HG03565 (cell line): ENCODE results near the gene ZNF443.
"Not testable (repeated sequence)": the region's sequence is repeated elsewhere in the genome, so short reads cannot be mapped to it uniquely, and the experiment has no call there.

Experiments
- ATAC-seq: cut with Tn5 transposase; IDR thresholded peaks from one replicate; pipeline ENCODE4 v1.9.1; 2021; ENCODE audit warnings: mild to moderate bottlenecking, moderate library complexity; ENCODE audit not compliant: unreplicated experiment

The ZNF443 gene

GRCh38 chr19:12440541-12441316, at the start of gene ZNF443:
TSS of gene ZNF443 (minus strand) at chr19:12441021. CDS start at chr19:12440914, 107 bp downstream.
- ATAC-seq = peak; percentile 91

DNA sequence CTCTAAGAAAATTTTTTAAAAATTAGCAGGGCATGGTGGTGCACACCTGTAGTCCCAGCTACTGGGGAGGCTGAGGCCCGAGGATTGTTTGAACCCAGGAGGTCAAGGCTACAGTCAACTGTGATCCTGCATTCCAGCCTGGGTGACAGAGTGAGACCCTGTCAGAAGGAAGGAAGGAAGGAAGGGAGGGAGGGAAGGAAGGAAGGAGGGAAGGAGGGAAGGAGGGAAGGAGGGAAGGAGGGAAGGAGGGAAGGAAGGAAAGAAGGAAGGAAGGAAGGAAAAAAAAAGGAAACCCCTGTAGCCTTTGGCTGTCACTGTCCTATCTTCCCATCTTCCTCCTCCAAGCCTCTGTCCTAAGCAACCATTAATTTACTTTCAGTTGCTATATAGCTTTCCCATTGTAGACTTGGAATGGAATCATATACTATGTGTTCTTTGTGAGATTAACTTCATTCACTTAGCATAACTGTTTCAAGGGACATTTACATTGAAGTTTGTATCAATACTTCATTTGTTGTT, 45.5 kb upstream of the ZNF443 start:
- ATAC-seq = not testable (repeated sequence)

GRCh38 chr19:12485571-12485970, 44.8 kb upstream of the ZNF443 start:
- ATAC-seq = no peak

DNA sequence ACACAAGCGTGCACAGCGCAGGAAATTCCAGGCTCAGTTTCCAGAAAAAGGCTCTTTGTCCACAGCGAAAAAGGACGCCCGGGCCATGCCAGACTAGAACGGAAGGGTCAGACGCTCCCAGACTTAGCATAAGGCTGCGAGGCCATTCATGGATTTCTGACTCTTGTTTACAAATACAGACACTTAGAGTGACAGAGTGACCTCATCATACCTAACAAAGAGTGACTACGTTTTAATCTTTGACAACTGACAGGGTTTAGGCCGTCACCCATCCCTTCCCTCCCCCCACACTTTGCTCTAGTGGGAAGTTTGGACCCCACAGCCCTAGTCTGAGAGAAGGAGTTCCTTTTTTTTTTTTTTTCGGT, 44.2 kb upstream of the ZNF443 start:
- ATAC-seq = no peak

- ATAC-seq = peak; percentile 93
These were observed 43.7 kb upstream of the ZNF443 start, which contains the start of gene ZNF709 for GRCh38 chr19:12484371-12485051. TSS of gene ZNF709 (minus strand) at chr19:12484816. CDS start at chr19:12484657, 159 bp downstream.

DNA sequence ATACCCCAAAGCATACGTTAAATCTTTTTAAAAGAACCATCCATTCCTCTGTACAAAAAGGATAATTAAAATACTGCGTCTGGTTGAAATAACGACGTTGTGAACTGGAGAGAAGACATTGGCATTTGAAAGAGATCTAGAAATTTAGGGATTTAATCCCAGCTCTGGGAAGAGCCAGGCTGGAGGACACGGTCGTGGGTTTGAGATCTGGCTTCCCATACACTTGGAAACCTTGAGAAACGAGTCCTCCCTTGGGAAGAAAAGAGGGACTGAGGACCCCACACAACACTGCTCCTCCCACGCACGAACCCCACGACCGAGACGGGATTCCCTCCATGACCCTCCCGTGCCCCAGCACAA, 43.2 kb upstream of the ZNF443 start:
- ATAC-seq = no peak

DNA sequence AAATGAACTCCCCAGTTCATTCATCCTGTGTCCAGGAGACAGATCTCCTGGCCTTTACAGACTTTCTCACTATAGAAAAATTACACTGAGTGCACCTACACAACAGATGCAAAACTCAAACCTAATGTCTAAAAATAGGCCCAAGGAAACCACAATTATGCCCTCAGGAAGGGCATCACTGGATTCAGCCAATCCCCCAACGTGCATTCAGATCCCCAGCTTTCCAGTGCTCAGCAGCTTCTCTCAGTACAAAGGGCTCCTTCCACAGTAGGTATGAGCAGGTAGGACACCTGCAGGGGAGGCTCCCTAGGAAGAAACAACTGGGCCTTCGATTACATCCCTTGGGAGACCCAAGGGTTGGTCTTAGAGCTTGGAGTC, 41.7 kb upstream of the ZNF443 start:
- no peak for ATAC-seq

DNA sequence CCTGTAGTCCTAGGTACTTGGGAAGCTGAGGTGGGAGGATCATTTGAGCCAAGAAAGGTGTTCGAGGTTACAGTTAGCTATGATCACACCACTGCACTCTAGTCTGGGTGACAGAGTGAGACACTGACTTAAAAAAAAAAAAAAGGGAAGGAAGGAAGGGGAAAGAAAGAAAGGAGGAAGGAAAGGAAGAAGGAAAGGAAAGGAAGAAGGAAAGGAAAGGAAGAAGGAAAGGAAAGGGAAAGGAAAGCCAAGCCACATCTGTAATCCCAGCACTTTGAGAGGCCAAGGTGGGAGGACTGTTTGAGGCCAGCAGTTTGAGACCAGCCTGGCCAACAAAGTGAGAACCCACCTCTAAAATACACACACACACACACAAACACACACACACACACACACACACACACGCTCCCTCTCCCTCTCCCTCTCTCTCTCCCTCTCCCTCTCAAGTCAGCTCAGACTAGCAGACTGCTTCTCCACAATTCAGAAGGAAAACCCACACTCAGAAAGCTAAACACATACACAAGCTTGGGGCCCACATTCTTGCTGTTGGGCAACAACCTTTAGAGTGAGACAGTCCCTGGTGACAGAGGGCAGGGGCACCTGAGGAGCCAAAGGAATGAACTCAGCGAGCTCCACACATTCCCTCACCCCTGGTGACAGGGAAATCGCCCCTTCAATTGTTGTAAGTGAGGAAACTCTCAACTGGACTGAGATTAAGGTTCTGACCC, 41.1 kb upstream of the ZNF443 start:
- no peak for ATAC-seq

DNA sequence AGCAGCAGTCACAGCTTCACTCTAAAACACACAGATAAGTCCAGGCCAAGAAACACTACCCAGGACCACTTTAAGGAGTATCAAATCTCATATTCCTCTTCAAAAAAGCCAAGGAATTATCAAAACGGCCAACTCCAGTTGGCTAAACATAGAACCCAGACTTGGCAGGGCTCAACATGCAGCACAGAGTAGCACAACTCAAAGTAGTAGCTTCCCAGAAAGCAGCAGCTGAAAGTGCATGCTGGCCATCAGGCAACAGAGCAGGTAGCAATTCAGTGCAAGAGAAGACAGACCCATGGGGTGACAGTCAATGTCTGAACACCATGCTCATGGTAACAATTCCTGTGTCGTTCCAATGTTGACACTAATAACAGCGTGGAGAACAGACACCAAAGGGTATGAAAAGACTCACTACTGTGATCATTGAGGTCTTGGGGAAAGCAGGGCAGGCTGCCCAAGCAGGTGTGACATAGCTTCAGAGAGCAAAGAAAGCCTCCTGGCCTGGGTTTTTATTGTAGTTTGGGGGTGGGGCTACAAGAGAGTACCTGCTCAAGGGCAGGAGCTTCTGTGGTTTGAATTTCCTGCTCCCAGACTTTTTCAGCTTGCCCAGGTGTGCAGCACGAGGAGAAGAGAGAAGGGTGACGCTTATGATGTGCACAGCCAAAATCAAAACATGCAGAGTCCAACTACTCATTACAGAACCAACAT, 37.6 kb upstream of the ZNF443 start:
- ATAC-seq = no peak

- ATAC-seq = not testable (repeated sequence)
These were observed 26.8 kb upstream of the ZNF443 start for GRCh38 chr19:12467651-12468050.

DNA sequence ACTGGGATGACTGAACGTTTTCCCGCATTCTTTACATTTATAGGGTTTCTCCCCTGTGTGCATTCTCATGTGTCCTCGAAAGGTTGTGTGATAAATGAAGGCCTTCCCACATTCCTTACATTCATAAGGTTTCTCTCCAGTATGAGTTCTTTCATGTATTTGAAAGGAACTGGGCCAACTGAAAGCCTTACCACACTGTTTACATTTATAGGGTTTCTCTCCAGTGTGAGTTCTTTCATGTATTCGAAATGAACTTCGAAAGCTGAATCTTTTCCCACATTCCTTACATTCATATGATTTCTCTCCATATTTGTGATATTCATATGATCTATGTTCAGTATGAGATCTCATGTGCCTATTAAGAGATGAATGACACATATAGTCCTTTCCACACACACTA, 24.4 kb upstream of the ZNF443 start:
- no peak for ATAC-seq

DNA sequence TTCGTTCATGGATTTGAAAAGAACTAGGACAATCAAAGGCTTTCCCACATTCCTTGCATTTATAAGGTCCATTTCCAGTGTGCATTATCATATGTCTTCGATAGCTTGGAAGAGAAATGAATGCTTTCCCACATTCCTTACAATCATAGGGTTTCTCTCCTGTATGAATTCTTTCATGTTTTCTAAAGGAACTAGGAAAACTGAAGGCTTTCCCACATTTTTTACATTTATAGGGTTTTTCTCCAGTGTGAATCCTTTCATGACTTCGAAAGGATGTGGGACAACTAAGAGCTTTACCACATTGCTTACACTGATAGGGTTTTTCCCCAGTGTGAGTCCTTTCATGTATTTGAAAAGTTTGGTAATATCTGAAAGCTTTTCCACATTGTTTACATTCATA, 23.9 kb upstream of the ZNF443 start:
- no peak for ATAC-seq

DNA sequence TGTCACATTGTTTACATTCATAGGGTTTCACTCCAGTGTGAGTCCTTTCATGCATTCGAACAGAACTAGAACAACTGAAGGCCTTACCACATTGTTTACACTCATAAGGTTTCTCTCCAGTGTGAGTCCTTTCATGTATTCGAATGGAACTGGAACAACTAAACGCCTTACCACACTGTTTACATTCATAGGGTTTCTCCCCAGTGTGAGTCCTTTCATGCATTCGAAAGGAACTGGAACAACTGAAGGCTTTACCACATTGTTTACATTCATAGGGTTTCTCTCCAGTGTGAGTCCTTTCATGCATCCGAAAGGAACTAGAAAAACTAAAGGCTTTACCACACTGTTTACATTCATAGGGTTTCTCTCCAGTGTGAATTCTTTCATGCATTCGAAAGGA, 23.3 kb upstream of the ZNF443 start:
- not testable (repeated sequence) for ATAC-seq

- ATAC-seq = no peak
These were observed 12.7 kb upstream of the ZNF443 start for GRCh38 chr19:12453495-12453894.

DNA sequence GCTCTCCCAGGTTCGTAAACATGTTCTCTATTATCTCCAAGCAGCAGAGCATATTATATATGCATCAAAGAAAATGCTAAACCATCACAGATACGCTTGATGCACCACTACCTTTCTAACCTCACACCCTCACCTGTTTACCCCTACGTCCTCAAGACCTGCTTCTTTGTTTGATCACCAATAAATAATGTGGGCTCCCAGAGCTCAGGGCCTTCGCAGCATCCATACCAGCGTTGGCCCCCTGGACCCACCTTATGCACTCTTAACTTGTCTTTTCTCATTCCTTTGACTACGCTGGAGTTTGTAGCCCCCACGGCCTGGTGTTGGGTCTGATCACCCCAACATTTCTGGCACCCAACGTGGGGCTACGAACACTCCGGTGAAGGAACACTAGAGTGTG, 10.0 kb upstream of the ZNF443 start:
- ATAC-seq = no peak

GRCh38 chr19:12448808-12449207, 8.0 kb upstream of the ZNF443 start:
- ATAC-seq = no peak

- not testable (repeated sequence) for ATAC-seq
These were observed 908 bp downstream of the ZNF443 start for GRCh38 chr19:12439686-12440540.

- ATAC-seq = not testable (repeated sequence)
These were observed 10.0 kb downstream of the ZNF443 start for GRCh38 chr19:12430726-12431299.

- ATAC-seq = no peak
These were observed 14.9 kb downstream of the ZNF443 start for GRCh38 chr19:12425888-12426274.
